K562 (cell line): Measurements from ENCODE around the gene SLC22A23. TPM values are rescaled to one million over a fixed set of nuclear protein-coding genes. Genes with fewer than 3 reads are reported as not detected.
A peak's percentile ranks its signal among the peaks of the same experiment; 100 is the strongest.

Experiments used
- BRD4 ChIP-seq: fragments of 200-600 bp; sonication (generic); IDR thresholded peaks from 2 replicates; pipeline ENCODE4 v1.6.1; 2017; ENCODE audit warnings: inconsistent platforms
- ELF2 ChIP-seq: fragments of 250-450 bp; sonication (Bioruptor Pico); IDR thresholded peaks from 2 replicates; pipeline ENCODE4 v1.5.0; 2021; ENCODE audit warnings: mild to moderate bottlenecking
- EWSR1 ChIP-seq: fragments of 450-650 bp; IDR thresholded peaks from 2 replicates; pipeline ENCODE4 v1.6.1; 2018; ENCODE audit warnings: borderline replicate concordance, mild to moderate bottlenecking, low read depth, moderate library complexity; ENCODE audit not compliant: partially characterized antibody
- GATA2 ChIP-seq: sonication (generic); formaldehyde crosslinking; IDR thresholded peaks from 2 replicates; pipeline ENCODE4 v1.4.0; 2020; ENCODE audit warnings: mild to moderate bottlenecking, missing genetic modification reagents
- NCOA6 ChIP-seq: fragments of 450-650 bp; IDR thresholded peaks from 2 replicates; pipeline ENCODE4 v1.6.1; 2017; ENCODE audit warnings: mild to moderate bottlenecking
- NEUROD1 ChIP-seq: fragments of 150-350 bp; IDR thresholded peaks from 2 replicates; pipeline ENCODE4 v1.6.1; 2014; ENCODE audit warnings: borderline replicate concordance, low read length, low read depth; ENCODE audit not compliant: partially characterized antibody
- PKNOX1 ChIP-seq: fragments of 450-650 bp; IDR thresholded peaks from 2 replicates; pipeline ENCODE4 v1.6.1; 2016
- RBM17 ChIP-seq: fragments of 200-400 bp; formaldehyde crosslinking; IDR thresholded peaks from 2 replicates; pipeline ENCODE4 v1.6.1; 2017; ENCODE audit warnings: low read depth, mild to moderate bottlenecking, low read length, borderline replicate concordance
- RFX7 ChIP-seq: fragments of 250-450 bp; sonication (Bioruptor Pico); IDR thresholded peaks from 2 replicates; pipeline ENCODE4 v1.5.1; 2021; ENCODE audit warnings: mild to moderate bottlenecking
- STAT6 ChIP-seq: sonication (generic); formaldehyde crosslinking; IDR thresholded peaks from 2 replicates; pipeline ENCODE4 v1.8.1; 2023; ENCODE audit warnings: mild to moderate bottlenecking, missing genetic modification reagents
- ZNF395 ChIP-seq: fragments of 200-800 bp; sonication (Bioruptor generic); IDR thresholded peaks from 2 replicates; pipeline ENCODE4 v1.6.1; 2017; ENCODE audit warnings: missing genetic modification characterization, missing compliant biosample characterization
- ZNF57 ChIP-seq: fragments of 450-650 bp; formaldehyde crosslinking; IDR thresholded peaks from 2 replicates; pipeline ENCODE4 v1.4.0; 2020; ENCODE audit warnings: mild to moderate bottlenecking, moderate library complexity
- ZNF764 ChIP-seq: fragments of 250-450 bp; sonication (Bioruptor Pico); IDR thresholded peaks from 2 replicates; pipeline ENCODE4 v1.4.0; 2020; ENCODE audit warnings: low read depth, mild to moderate bottlenecking, moderate library complexity
- ZNF778 ChIP-seq: fragments of 450-650 bp; formaldehyde crosslinking; IDR thresholded peaks from 2 replicates; pipeline ENCODE4 v1.4.0; 2020; ENCODE audit warnings: mild to moderate bottlenecking, moderate library complexity
- polyA plus RNA-seq, 8 experiments: library from polyadenylated mRNA; depleted of rRNA in 4 of 8; stranded (reverse) in 5 of 8; unstranded in 3 of 8; fragments of >200 nt; fragmentation: Nextera tagmentation in 2 of 8; fragmentation: Illumina TruSeq in 1 of 8; extraction: Ambion mirVana in 2 of 8; extraction: Trizol in 1 of 8; gene quantifications; 2 replicates each; pipeline versions ENCODE4 v1.2.1 to v1.2.3, GENCODE V29; 2011 to 2014; ENCODE audit warnings: inconsistent platforms in 1 of 8, missing spikeins in 1 of 8
- total RNA-seq, 7 experiments: library from RNA; depleted of rRNA in 6 of 7; stranded (reverse); fragments of >200 nt in 6 of 7; fragmentation: Illumina TruSeq in 2 of 7; extraction: Trizol in 2 of 7; gene quantifications; 2 replicates each; pipeline versions ENCODE4 v1.2.1 to v1.2.3, GENCODE V29; 2011 to 2021; ENCODE audit warnings: low replicate concordance in 1 of 7
- TF ChIP-seq, protein P1 (sequence below): sonication (generic); formaldehyde crosslinking; IDR thresholded peaks from 2 replicates; pipeline ENCODE4 v1.8.0; 2022; ENCODE audit warnings: missing genetic modification reagents, mild to moderate bottlenecking, borderline replicate concordance
- TF ChIP-seq, protein P2 (sequence below): fragments of 450-650 bp; conservative IDR thresholded peaks from 2 replicates; pipeline ENCODE4 v1.6.1; 2016; ENCODE audit warnings: missing genetic modification characterization, low read depth, mild to moderate bottlenecking, control low read depth, missing compliant biosample characterization
- TF ChIP-seq, protein P3 (sequence below): fragments of 250-450 bp; sonication (Bioruptor Pico); IDR thresholded peaks from 2 replicates; pipeline ENCODE4 v1.8.0; 2022; ENCODE audit warnings: inconsistent platforms, mild to moderate bottlenecking, moderate library complexity, borderline replicate concordance
- TF ChIP-seq, protein P4 (sequence below): IDR thresholded peaks from 2 replicates; pipeline ENCODE4 v1.6.1; 2016; ENCODE audit warnings: missing genetic modification characterization, missing compliant biosample characterization

Gene SLC22A23
- total and polyA plus RNA-seq, 9 of the 15 experiments (the other 6 are each of a cell fraction or from before 2014, with no cell fraction given): 0.30 to 8.7 (median 2.5) TPM

GRCh38 chr6:3291987-3292386 is 164.9 kb downstream of the SLC22A23 start (continued):
- no peak for TF ChIP-seq EWSR1
- TF ChIP-seq RFX7 (CRISPR knock-in tag): no peak
- TF ChIP-seq ELF2 (CRISPR knock-in tag): no peak
- no peak for TF ChIP-seq RBM17
- no peak for TF ChIP-seq ZNF395
- TF ChIP-seq ZNF57 (CRISPR knock-in tag): no peak
- TF ChIP-seq, protein P1, sequence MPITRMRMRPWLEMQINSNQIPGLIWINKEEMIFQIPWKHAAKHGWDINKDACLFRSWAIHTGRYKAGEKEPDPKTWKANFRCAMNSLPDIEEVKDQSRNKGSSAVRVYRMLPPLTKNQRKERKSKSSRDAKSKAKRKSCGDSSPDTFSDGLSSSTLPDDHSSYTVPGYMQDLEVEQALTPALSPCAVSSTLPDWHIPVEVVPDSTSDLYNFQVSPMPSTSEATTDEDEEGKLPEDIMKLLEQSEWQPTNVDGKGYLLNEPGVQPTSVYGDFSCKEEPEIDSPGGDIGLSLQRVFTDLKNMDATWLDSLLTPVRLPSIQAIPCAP (CRISPR knock-in tag): no peak
- TF ChIP-seq STAT6 (CRISPR knock-in tag): no peak
- TF ChIP-seq NEUROD1: no peak
- TF ChIP-seq GATA2 (CRISPR knock-in tag): 0 out of 2 replicates have a peak, but pooled peaks have one; percentile 46
- TF ChIP-seq BRD4: no peak
- TF ChIP-seq, protein P2, sequence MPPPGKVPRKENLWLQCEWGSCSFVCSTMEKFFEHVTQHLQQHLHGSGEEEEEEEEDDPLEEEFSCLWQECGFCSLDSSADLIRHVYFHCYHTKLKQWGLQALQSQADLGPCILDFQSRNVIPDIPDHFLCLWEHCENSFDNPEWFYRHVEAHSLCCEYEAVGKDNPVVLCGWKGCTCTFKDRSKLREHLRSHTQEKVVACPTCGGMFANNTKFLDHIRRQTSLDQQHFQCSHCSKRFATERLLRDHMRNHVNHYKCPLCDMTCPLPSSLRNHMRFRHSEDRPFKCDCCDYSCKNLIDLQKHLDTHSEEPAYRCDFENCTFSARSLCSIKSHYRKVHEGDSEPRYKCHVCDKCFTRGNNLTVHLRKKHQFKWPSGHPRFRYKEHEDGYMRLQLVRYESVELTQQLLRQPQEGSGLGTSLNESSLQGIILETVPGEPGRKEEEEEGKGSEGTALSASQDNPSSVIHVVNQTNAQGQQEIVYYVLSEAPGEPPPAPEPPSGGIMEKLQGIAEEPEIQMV (tag): no peak
- TF ChIP-seq, protein P3, sequence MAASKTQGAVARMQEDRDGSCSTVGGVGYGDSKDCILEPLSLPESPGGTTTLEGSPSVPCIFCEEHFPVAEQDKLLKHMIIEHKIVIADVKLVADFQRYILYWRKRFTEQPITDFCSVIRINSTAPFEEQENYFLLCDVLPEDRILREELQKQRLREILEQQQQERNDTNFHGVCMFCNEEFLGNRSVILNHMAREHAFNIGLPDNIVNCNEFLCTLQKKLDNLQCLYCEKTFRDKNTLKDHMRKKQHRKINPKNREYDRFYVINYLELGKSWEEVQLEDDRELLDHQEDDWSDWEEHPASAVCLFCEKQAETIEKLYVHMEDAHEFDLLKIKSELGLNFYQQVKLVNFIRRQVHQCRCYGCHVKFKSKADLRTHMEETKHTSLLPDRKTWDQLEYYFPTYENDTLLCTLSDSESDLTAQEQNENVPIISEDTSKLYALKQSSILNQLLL (CRISPR knock-in tag): no peak
- TF ChIP-seq PKNOX1: peak; percentile 89
- TF ChIP-seq ZNF778 (CRISPR knock-in tag): no peak
- TF ChIP-seq, protein P4, sequence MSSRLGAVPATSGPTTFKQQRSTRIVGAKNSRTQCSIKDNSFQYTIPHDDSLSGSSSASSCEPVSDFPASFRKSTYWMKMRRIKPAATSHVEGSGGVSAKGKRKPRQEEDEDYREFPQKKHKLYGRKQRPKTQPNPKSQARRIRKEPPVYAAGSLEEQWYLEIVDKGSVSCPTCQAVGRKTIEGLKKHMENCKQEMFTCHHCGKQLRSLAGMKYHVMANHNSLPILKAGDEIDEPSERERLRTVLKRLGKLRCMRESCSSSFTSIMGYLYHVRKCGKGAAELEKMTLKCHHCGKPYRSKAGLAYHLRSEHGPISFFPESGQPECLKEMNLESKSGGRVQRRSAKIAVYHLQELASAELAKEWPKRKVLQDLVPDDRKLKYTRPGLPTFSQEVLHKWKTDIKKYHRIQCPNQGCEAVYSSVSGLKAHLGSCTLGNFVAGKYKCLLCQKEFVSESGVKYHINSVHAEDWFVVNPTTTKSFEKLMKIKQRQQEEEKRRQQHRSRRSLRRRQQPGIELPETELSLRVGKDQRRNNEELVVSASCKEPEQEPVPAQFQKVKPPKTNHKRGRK (tag): no peak
- TF ChIP-seq ZNF764 (CRISPR knock-in tag): no peak
- TF ChIP-seq NCOA6: no peak
